GM18867 (cell line): ENCODE results near the gene PNPLA5.

Experiments used
- ATAC-seq: cut with Tn5 transposase; IDR thresholded peaks from one replicate; pipeline ENCODE4 v1.9.1; 2021; ENCODE audit warnings: mild to moderate bottlenecking, moderate library complexity; ENCODE audit not compliant: unreplicated experiment

The PNPLA5 gene

GRCh38 chr22:43901976-43902643, 10.3 kb upstream of the PNPLA5 start:
- ATAC-seq: no peak

DNA sequence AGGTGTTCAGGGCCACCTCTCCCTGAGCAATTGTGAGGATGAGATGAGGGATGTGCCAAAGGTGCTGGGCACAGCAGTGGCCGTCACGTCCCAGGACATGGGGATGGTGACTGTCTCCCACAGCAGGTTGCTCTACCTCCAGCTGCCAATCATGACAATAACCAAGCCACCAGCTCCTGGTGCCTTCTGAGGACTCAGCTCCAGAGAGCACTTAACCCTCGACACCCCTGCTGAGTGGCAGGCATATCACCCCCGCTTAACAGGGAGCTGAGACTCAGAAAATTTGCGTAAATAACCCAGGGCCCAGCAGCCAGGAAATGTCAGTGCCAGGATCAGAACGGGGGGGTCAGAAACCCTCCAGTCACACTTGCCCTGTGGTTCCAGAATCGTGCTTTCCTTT, 8.4 kb upstream of the PNPLA5 start:
- no peak for ATAC-seq

DNA sequence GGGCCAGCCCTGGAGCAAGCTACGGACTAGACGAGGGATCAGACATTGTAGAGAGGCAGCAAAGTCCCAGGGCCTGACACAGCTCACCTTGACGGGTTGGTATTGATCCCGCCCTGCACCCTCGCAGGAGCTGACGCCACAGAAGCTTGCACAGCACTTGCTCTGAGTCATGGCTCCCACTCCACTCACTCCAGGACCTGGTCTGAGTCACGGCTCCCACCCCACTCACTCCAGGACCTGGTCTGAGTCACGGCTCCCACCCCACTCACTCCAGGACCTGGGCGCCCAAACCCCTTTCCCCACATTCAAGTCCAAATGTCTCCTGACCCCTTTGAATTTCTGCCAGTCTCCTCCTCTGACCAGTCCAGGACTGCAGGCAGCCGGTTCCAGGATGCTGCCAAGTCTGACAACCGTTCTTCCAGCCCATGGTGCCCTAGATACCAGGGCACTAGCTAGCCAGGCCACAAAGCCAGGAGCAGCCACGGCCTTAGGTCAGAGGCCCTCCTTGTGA, 6.0 kb upstream of the PNPLA5 start:
- ATAC-seq: no peak

DNA sequence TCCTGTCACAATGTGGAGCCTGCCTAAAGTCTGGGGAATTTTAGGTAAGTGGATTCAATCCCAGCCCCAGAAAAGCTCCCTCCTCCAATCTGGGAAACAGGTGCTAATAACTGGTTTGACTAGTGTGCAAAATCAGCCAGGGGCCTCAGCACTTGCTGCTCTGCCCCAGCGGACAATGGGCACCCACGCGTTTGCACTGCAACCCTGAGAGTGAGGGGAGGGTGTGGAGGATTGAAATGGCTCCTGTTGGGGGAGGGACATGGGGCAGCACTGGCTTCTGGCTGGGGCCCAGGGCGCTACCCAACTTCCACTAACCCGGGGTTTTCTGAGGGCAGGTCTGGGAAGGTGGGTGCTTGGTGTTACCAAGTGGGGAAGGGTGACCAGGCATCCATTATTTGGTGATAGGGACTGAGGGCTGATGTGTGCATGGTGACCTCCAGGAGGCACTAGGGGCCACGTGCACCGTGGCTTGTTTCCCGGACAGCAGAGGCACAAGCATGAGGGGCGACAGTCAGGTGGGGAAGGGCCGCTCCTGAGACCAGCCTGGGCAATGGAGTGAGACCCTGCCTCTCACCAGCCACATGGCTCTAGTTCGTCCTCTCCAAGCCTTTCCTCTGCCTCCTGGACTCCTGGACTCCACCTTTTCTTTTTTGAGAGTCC, 4.3 kb upstream of the PNPLA5 start:
- ATAC-seq: no peak

DNA sequence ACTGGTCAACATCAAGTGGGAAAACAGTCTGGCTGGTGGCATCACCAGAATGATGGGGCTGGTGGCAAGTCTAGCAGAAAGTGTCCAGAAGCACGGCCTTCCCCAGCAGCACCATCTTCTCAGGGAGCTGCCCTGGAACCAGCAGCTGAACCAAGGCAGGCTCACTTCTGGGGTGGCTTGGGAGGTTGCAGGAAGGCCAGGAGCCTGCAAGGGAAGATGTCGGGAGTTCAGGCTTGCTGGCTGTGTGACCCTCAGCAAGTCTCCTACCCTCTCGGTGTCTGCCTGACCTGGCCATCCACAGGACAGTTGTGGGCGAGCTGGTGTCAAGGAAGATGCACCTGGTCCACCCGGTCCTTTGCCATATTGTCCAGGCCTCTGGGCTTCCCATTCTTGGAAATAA, 2.3 kb upstream of the PNPLA5 start:
- ATAC-seq: no peak

DNA sequence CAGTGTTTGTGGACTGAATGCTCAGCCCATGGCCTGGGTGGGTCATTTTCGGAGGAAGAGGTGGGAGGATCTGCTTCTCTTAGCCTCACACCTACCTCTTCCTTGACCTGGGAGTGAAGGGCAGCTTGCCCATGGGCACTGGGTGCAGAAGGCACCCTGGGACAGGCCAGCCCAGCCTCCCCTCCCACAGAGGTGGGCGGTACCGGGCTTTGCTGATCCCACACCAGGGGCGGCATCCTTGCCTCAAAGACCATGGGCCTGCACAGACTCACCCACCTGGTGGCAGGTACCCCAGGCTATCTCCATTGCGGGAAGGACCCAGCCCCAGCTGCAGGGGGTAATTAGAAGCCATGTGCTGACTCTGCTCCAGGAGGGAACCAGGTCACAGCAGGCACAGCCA, 1.5 kb upstream of the PNPLA5 start:
- no peak for ATAC-seq

GRCh38 chr22:43892183-43892894, 526 bp upstream of the PNPLA5 start:
- no peak for ATAC-seq

DNA sequence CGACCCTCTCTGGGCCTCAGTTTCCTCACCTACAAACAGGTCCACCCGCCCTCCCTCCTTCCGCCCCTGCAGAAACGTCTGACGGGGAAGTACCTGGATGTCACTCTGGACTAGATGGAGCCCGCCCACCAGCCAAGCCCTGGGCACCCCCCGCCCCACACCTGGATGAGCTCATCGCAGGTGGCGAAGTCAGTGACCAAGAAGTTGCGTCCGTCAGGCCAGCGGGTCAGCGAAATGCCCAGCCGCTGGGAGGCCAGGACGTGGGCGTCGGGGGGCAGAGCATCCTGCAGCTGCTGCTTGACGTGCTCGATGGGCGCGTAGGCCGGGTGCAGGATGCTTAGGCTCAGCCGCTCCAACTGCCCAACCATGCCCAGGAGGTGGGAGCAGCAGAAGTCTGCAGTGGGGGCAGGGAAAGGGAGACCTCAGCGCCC, 897 bp downstream of the PNPLA5 start:
- ATAC-seq: no peak

DNA sequence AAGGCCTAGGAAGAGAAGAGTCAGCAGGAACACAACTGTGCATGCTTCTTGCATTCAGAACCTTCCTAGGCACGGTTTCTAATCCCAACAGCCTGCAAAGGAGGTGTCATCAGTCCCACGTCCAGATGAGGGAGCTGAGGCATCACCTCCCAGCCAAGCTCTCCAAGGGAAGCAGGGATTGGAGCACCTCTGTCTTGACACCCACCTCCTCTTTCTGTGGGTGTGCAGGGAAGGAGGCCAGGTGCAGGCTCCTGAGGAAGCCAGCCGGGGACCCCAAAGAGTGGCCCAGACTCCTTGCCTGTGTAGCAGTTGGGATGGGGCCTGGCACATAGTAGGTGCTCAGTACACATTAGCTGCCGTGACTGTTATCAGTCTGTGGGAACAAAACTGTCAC, 2.0 kb downstream of the PNPLA5 start:
- ATAC-seq: no peak

DNA sequence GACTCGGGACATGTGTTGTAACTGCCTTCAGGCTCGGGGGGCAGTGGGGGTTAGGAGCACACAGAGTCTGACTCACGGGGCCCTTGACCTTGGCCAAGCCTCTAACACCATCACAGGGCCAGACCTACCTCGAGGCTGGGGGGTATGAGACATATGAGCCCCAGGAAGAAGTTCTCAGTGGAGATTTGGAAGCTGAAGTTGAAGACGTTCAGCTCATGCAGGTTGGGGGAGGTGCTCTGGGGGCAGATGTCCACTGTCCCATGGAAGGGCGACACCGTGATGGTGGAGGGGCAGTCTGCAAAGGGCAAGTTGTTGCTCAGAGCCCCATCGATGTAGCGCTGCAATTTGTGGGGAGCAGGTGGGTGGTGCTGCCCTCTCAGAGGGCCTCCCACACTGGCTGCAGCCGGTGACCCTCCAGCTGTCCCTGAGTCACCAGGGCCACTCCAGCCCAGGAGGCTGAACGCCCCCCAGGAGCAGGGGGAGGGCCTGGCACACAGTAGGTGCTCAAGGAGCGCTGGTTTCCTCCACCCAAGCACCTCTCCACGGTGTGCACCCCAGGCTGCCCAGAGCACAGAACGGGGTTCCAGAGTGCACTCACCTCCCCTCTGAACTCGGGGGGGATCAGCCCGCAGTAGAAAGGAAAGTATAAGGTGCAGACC, 2.5 kb downstream of the PNPLA5 start:
- ATAC-seq: no peak

DNA sequence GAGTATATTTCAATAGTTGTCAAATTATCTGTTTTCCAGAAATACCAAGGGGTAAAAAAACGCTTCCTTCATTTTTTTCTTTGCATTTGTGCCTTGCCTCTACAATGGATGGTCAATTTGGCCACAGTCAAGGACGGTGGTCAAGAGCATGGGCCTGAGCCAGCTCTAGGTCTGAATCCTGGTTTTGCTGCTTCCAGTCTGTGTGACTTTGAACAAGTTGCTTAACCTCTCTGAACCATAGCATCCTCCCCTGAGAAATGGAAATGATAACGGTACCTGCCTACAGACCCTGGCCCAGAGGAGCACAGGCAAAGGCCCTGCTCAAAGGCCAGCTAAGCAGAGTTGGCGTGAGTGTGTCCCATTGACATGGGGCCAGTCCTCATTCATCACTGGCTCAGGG, 3.1 kb downstream of the PNPLA5 start:
- ATAC-seq: no peak

DNA sequence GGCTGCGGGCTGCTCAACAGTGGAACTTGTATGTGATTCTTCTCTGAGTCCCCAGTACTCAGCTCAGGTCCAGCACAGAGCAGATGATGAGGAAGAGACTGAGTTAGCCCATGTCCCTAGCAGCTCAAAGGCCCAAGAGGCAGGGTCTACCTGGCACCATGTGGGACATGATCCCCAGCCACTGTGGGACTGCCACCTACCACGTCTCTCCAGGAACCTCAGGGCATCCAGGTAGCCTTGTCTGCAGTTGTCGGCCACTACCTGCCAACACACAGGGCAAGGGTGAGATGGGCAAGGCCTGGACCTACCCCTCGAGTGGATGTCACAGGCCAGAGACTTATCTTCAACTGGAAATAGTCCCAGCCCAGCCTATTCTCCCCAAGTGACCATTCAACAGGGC, 4.4 kb downstream of the PNPLA5 start:
- ATAC-seq: no peak

- ATAC-seq: no peak
Observed at GRCh38 chr22:43886231-43886630, 5.6 kb downstream of the PNPLA5 start.

DNA sequence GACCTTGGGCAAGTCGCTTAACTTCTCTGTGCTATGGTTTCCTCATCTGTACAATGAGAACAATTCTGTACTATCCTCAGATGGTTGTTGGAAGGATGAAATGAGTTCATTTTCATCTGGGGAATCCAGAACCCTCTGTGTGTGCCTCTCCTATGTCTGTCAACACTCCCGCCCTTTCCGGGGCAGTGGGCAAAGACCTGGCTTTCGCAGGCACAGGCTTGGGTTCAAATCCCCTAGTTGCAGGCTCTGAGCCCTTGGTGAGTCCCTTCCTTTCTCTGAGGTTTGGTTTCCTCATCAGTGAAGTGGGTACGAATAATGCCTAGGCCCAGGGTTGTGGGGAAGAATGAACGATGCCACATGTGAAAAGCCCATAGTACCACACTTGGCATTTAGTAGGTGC, 6.0 kb downstream of the PNPLA5 start:
- no peak for ATAC-seq

GRCh38 chr22:43885319-43885671, 6.5 kb downstream of the PNPLA5 start:
- no peak for ATAC-seq

DNA sequence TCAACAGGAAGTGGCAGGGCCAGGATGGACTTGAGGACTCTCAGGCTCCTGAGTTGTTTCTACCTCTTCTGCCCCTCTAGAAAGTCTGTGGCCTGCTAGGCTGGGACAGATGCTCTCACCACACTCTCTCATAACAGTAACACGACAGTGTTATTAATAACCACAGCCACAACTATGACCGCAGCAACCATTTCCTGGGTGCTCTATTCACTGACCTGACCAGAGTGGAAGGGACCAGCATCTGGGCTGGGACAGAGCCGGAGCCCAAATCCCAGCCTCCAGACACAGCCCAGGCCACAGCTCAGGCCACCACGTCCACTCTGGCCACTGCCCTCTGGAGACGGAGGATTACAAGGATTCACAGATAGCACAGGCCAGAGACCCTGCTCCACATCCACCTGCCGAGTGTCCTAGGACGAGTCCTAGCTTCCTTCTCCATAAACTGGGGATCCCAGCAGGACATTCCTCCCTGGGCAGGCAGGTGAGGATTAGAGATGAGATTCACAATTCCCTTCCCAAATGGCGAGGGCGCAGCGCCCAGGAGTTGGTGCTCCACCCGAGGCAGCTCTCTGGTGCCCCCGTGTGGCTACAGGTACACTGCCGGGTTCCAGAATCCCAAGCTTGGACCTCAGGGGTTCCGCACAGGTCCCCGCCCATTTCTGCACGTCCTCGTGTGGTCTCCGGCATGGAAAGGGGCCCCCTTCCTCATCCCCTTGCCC, 7.1 kb downstream of the PNPLA5 start:
- ATAC-seq: peak; percentile 85

DNA sequence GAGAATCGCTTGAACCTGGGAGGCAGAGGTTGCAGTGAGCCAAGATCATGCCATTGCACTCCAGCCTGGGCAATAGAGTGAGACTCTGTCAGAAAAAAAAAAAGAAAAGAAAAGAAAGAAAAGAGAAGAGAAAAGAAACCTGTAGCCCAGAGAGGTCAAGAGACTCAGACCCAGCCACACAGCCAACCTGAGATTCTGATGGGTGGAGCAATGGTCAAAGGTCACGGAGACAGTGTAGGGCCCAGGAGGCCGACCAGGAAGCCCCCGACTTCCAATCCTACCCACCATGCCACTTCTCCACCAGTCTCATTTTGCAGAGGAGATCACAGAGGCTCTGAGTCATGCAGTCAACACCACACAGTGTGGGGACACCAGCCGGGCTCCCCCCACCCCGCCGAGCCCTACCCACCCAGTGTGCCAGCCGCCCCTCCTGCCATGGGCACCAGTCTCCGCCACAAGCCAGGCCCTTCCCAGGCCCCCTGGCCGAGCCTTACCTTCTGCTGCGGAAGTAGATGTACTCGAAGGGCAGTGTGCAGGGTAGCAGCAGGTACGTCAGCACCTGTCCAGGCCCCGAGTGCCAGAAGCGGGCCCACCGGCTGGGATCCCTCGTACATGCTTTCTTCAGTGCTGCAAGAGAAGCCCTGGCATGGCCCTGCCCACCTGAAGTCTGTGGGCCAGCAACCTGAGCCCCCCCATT, 7.9 kb downstream of the PNPLA5 start:
- no peak for ATAC-seq

DNA sequence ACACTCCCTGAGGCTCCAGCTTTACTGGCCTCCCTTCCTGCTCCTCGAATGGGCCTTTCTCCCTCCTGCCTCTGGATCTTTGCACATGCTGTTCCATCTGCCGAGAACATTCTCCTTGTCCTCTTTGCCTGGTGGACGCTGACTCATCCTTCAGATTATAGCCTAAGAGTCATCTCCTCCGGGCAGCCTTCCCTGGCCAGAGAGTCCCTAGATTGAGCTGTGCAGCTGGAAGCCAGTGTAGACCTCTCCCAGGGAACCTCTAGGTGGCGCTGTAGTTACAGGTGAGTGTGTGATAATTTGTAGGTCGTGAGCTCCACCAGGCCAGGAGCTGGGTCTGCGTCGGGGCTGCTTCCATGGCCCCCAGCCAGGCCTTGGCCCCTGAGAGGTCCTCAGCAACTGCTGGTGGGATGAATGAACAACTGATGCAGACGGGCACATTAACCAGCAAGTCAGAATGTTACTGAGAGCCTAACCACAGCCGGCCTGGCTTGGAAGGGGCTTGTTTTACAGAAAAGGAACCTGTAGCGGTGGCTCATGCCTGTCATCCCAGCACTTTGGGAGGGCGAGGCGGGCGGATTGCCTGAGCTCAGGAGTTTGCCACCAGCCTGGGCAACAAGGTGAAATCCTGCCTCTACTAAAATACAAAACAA, 8.7 kb downstream of the PNPLA5 start:
- ATAC-seq: no peak

DNA sequence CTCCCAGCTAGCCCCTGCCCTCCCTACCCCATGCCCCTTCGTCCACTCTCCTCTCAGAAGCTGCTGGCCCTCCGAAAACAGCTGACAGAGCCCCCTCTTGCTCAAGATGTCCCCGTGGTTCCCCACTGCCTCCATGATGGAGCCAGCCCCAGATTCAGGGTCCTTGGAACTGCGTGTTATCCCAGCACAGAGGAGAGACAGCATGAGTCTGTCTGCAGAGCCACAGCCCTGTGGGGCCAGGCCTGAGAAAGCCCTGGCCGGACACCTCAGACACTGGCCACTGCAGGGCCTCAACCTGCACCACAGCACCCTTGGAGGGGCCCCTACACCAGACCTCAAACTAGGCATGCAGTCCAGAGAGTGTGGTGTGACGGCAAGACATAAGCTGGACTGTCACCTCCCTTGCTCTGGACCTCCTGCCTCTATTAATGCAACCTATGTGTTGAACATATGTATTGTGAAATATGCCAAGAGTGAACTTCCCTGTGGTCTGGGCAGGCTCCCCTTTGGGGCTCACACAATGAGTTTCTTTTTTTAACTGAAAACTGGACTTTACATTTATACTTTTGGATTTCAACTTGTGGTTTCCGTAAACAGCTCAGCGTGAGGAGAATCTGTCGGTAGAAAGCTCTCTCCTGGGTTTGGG, 9.6 kb downstream of the PNPLA5 start:
- no peak for ATAC-seq
